H9 (cell line): Measurements from ENCODE around the gene FUZ. TPM values are rescaled to one million over a fixed set of nuclear protein-coding genes. Genes with fewer than 3 reads are reported as not detected.

Experiments used
- DNase-seq: peaks from one replicate; pipeline ENCODE4 v3.0.0-alpha.2; 2017
- H2AFZ ChIP-seq: one replicate; pipeline ENCODE4 v1.6.1; 2013; ENCODE audit warnings: mild to moderate bottlenecking, low read length, control low read depth, moderate library complexity
- H2AK5ac ChIP-seq: 2 replicates; pipeline ENCODE4 v1.6.1; 2013; ENCODE audit warnings: low read length, control low read depth, mixed read lengths; ENCODE audit not compliant: insufficient read length
- H2BK120ac ChIP-seq: one replicate; pipeline ENCODE4 v1.6.1; 2013; ENCODE audit warnings: low read depth, mild to moderate bottlenecking, low read length, control low read depth, inconsistent platforms; ENCODE audit not compliant: poor library complexity, severe bottlenecking
- H2BK12ac ChIP-seq: 2 replicates; pipeline ENCODE4 v1.6.1; 2013; ENCODE audit warnings: low read length, control low read depth, mixed read lengths, low read depth; ENCODE audit not compliant: insufficient read length
- H2BK15ac ChIP-seq: 2 replicates; pipeline ENCODE4 v1.6.1; 2013; ENCODE audit warnings: low read depth, low read length, control low read depth
- H2BK20ac ChIP-seq: one replicate; pipeline ENCODE4 v1.6.1; 2013; ENCODE audit warnings: low read depth, mild to moderate bottlenecking, low read length, control low read depth, inconsistent platforms; ENCODE audit not compliant: poor library complexity, severe bottlenecking
- H2BK5ac ChIP-seq: 2 replicates; pipeline ENCODE4 v1.6.1; 2013; ENCODE audit warnings: low read length, control low read depth, mixed read lengths; ENCODE audit not compliant: insufficient read length
- H3K14ac ChIP-seq: 2 replicates; pipeline ENCODE4 v1.6.1; 2013; ENCODE audit warnings: low read length, control low read depth; ENCODE audit not compliant: insufficient read depth
- H3K18ac ChIP-seq: 2 replicates; pipeline ENCODE4 v1.6.1; 2013; ENCODE audit warnings: low read depth, mild to moderate bottlenecking, mixed read lengths, low read length, control low read depth; ENCODE audit not compliant: insufficient read length
- H3K23ac ChIP-seq: 2 replicates; pipeline ENCODE4 v1.6.1; 2013; ENCODE audit warnings: low read length, control low read depth, mixed read lengths, low read depth; ENCODE audit not compliant: insufficient read length
- H3K23me2 ChIP-seq: 2 replicates; pipeline ENCODE4 v1.6.1; 2013; ENCODE audit warnings: low read depth, mild to moderate bottlenecking, mixed read lengths, low read length, control low read depth; ENCODE audit not compliant: insufficient read length, poor library complexity, severe bottlenecking
- H3K27ac ChIP-seq: 2 replicates; pipeline ENCODE4 v1.5.1; 2013; ENCODE audit warnings: low read length, control low read depth, mixed read lengths, low read depth; ENCODE audit not compliant: insufficient read length
- H3K27me3 ChIP-seq: 2 replicates; pipeline ENCODE4 v1.6.1; 2013; ENCODE audit warnings: low read length, control low read depth, inconsistent platforms; ENCODE audit not compliant: insufficient read depth
- H3K4ac ChIP-seq: 2 replicates; pipeline ENCODE4 v1.6.1; 2013; ENCODE audit warnings: low read depth, mild to moderate bottlenecking, control low read depth, inconsistent platforms, low read length, moderate library complexity
- H3K4me1 ChIP-seq: 2 replicates; pipeline ENCODE4 v1.6.1; 2013; ENCODE audit warnings: low read length, control low read depth, inconsistent platforms; ENCODE audit not compliant: insufficient read depth
- H3K4me2 ChIP-seq: 2 replicates; pipeline ENCODE4 v1.6.1; 2013; ENCODE audit warnings: low read length, control low read depth, mixed read lengths; ENCODE audit not compliant: insufficient read length, insufficient read depth
- H3K56ac ChIP-seq: 2 replicates; pipeline ENCODE4 v1.6.1; 2013; ENCODE audit warnings: low read depth, mild to moderate bottlenecking, mixed read lengths, low read length, control low read depth; ENCODE audit not compliant: insufficient read length
- H3K79me1 ChIP-seq: 2 replicates; pipeline ENCODE4 v1.6.1; 2013; ENCODE audit warnings: low read depth, mild to moderate bottlenecking, moderate library complexity, low read length, control low read depth, inconsistent platforms; ENCODE audit not compliant: insufficient read depth, poor library complexity, severe bottlenecking
- H3K79me2 ChIP-seq: 2 replicates; pipeline ENCODE4 v1.6.1; 2013; ENCODE audit warnings: low read length, control low read depth, inconsistent platforms; ENCODE audit not compliant: insufficient read depth
- H3K9ac ChIP-seq: 2 replicates; pipeline ENCODE4 v1.6.1; 2013; ENCODE audit warnings: low read length, control low read depth, mixed read lengths; ENCODE audit not compliant: insufficient read length; ENCODE audit errors: extremely low read depth
- H3K9me3 ChIP-seq: one replicate; pipeline ENCODE4 v1.6.1; 2013; ENCODE audit warnings: low read depth, low read length, inconsistent platforms; ENCODE audit not compliant: control insufficient read depth
- H3T11ph ChIP-seq: one replicate; pipeline ENCODE4 v1.6.1; 2013; ENCODE audit warnings: mild to moderate bottlenecking, low read length, control low read depth, inconsistent platforms
- H4K20me1 ChIP-seq: one replicate; pipeline ENCODE4 v1.6.1; 2013; ENCODE audit not compliant: control insufficient read depth, insufficient read length, insufficient read depth
- H4K5ac ChIP-seq: 2 replicates; pipeline ENCODE4 v1.6.1; 2013; ENCODE audit warnings: low read depth, mild to moderate bottlenecking, mixed read lengths, low read length, control low read depth; ENCODE audit not compliant: insufficient read length
- H4K8ac ChIP-seq: replicated peaks from 2 replicates; pipeline ENCODE4 v1.6.1; 2013; ENCODE audit warnings: low read length, control low read depth, mixed read lengths, low read depth; ENCODE audit not compliant: insufficient read length
- H4K91ac ChIP-seq: 2 replicates; pipeline ENCODE4 v1.6.1; 2013; ENCODE audit warnings: low read depth, mild to moderate bottlenecking, moderate library complexity, mixed read lengths, low read length, control low read depth; ENCODE audit not compliant: insufficient read length
- H3K27ac Mint-ChIP-seq, 3 experiments: 2 replicates in 2 of 3; 3 replicates in 1 of 3; pipeline ENCODE4 v1.8.0; 2020 to 2021; ENCODE audit warnings: mixed read lengths in 3 of 3, mild to moderate bottlenecking in 1 of 3, moderate library complexity in 1 of 3
- H3K27me3 Mint-ChIP-seq: 2 replicates; pipeline ENCODE4 v1.8.0; 2021; ENCODE audit warnings: low read depth, mild to moderate bottlenecking, moderate library complexity, mixed read lengths
- H3K36me3 Mint-ChIP-seq, 3 experiments: 2 replicates in 2 of 3; 3 replicates in 1 of 3; pipeline ENCODE4 v1.8.0; 2020 to 2021; ENCODE audit warnings: low read depth in 3 of 3, mixed read lengths in 3 of 3; ENCODE audit not compliant: insufficient read depth in 1 of 3
- H3K4me1 Mint-ChIP-seq, 2 experiments: 2 replicates each; pipeline ENCODE4 v1.8.0; 2020; ENCODE audit warnings: mixed read lengths in 2 of 2
- H3K4me3 Mint-ChIP-seq, 2 experiments: 2 replicates in 1 of 2; 3 replicates in 1 of 2; pipeline ENCODE4 v1.8.0; 2020 to 2021; ENCODE audit warnings: mild to moderate bottlenecking in 2 of 2, mixed read lengths in 2 of 2, moderate library complexity in 1 of 2
- H3K9me3 Mint-ChIP-seq, 2 experiments: 2 replicates in 1 of 2; 3 replicates in 1 of 2; pipeline ENCODE4 v1.8.0; 2020; ENCODE audit warnings: mild to moderate bottlenecking in 2 of 2, mixed read lengths in 2 of 2, moderate library complexity in 1 of 2
- WGBS: extraction: QIAGEN DNeasy Blood & Tissue Kit; methylation state at CpG from one replicate; pipeline ENCODE4 v1.1.7; 2013; ENCODE audit warnings: missing lambda C conversion rate, low lambda C conversion rate, mixed read lengths; ENCODE audit not compliant: insufficient read length; ENCODE audit errors: extremely low coverage; 5-methylcytosine and 5-hydroxymethylcytosine counted together
- total RNA-seq: library from RNA; stranded (reverse); gene quantifications from 2 replicates; pipeline ENCODE4 v1.2.1, GENCODE V29; 2021
- TF ChIP-seq, protein P1 (sequence below): fragments of 200-600 bp; sonication (generic); conservative IDR thresholded peaks from 3 replicates; pipeline ENCODE4 v1.8.0; 2021; ENCODE audit warnings: antibody characterized with exemption, mild to moderate bottlenecking

FUZ gene
- total RNA-seq, 1 experiment from 2014 or later: 25.1 TPM

DNA sequence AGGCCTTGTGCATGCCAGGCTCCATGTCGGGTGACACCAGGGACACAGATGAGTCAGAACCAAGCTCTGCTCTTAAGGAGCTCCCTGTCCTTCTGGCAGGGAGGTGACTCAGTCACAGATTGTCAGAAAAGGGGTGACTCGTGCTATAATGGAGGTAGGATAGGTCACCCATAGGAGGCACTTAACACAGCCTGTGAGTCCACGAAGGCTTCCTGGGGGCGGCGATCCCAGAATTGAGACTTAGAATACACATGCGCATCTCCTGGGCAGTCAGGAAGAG, 19.6 kb downstream of the FUZ start:
- no peak overlapping the region for H3K56ac ChIP-seq
- Mint-ChIP-seq H3K4me1 (no peaks in the 10 kb centered on the region), H3K36me3 (peaks cover 32 to 79% (median 53%) of the 10 kb centered on the region in 3 experiments; a peak in 6 of 7 replicates), H3K4me3 (no peak overlapping the region), H3K27me3 (no peaks in the 10 kb centered on the region), H3K9me3 (no peaks in the 10 kb centered on the region; a peak in 1 of 5 replicates), H3K27ac (peak overlapping the region in 1 of 3 experiments; percentile 61; a peak in 1 of 7 replicates)
- H4K20me1 ChIP-seq: no peaks in the 10 kb centered on the region
- no peak overlapping the region for H2BK120ac ChIP-seq
- no peaks in the 10 kb centered on the region for H3K4me1 ChIP-seq
- H3T11ph ChIP-seq: no peak overlapping the region
- no peak overlapping the region for H2BK12ac ChIP-seq
- no peak overlapping the region for H2BK5ac ChIP-seq
- TF ChIP-seq, protein P1, sequence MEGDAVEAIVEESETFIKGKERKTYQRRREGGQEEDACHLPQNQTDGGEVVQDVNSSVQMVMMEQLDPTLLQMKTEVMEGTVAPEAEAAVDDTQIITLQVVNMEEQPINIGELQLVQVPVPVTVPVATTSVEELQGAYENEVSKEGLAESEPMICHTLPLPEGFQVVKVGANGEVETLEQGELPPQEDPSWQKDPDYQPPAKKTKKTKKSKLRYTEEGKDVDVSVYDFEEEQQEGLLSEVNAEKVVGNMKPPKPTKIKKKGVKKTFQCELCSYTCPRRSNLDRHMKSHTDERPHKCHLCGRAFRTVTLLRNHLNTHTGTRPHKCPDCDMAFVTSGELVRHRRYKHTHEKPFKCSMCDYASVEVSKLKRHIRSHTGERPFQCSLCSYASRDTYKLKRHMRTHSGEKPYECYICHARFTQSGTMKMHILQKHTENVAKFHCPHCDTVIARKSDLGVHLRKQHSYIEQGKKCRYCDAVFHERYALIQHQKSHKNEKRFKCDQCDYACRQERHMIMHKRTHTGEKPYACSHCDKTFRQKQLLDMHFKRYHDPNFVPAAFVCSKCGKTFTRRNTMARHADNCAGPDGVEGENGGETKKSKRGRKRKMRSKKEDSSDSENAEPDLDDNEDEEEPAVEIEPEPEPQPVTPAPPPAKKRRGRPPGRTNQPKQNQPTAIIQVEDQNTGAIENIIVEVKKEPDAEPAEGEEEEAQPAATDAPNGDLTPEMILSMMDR: no peak
- H4K8ac ChIP-seq: no peak overlapping the region
- no peak for DNase-seq
- H3K4me2 ChIP-seq: no peak overlapping the region
- H4K5ac ChIP-seq: no peak overlapping the region
- no peaks in the 10 kb centered on the region for H3K23me2 ChIP-seq
- H3K9ac ChIP-seq: no peak overlapping the region
- H3K18ac ChIP-seq: no peak overlapping the region
- no peaks in the 10 kb centered on the region for H3K9me3 ChIP-seq
- H2AFZ ChIP-seq: no peak overlapping the region
- no peak overlapping the region for H3K23ac ChIP-seq
- H3K4ac ChIP-seq: no peak overlapping the region
- no peaks in the 10 kb centered on the region for H3K79me2 ChIP-seq
- no peak overlapping the region for H3K27ac ChIP-seq
- no CpG with 5 or more reads among the region's 6 CpGs for WGBS
- H3K79me1 ChIP-seq: no peaks in the 10 kb centered on the region
- no peak overlapping the region for H2BK15ac ChIP-seq
- H4K91ac ChIP-seq: no peak overlapping the region
- no peaks in the 10 kb centered on the region for H3K27me3 ChIP-seq
- no peak overlapping the region for H2BK20ac ChIP-seq
- H2AK5ac ChIP-seq: no peak overlapping the region
- no peak overlapping the region for H3K14ac ChIP-seq
